Neural progenitor cell (in vitro differentiated cells): ENCODE data around the gene PLA2G4D. TPM values are rescaled to one million over a fixed set of nuclear protein-coding genes. Genes with fewer than 3 reads are reported as not detected.

Experiments used
- DNase-seq: peaks from one replicate; pipeline ENCODE4 v3.0.0-alpha.2; 2016; ENCODE audit warnings: low spot score
- H2AFZ ChIP-seq: fragments of 200-600 bp; sonication (generic); replicated peaks from 2 replicates; pipeline ENCODE4 v1.6.1; 2016; ENCODE audit warnings: antibody characterized with exemption
- H3F3A ChIP-seq: fragments of 200-600 bp; sonication (generic); 2 replicates; pipeline ENCODE4 v1.6.1; 2016; ENCODE audit warnings: antibody characterized with exemption, low read depth
- H3K27ac ChIP-seq: fragments of 200-600 bp; sonication (generic); 2 replicates; pipeline ENCODE4 v1.5.1; 2016; ENCODE audit warnings: mild to moderate bottlenecking
- H3K27me3 ChIP-seq: fragments of 200-600 bp; sonication (generic); 2 replicates; pipeline ENCODE4 v1.6.1; 2016; ENCODE audit warnings: mild to moderate bottlenecking, moderate library complexity
- H3K36me3 ChIP-seq: fragments of 200-600 bp; sonication (generic); 2 replicates; pipeline ENCODE4 v1.5.1; 2016
- H3K4me1 ChIP-seq: fragments of 200-600 bp; sonication (generic); 2 replicates; pipeline ENCODE4 v1.6.1; 2016; ENCODE audit warnings: mixed run types
- H3K4me2 ChIP-seq: fragments of 200-600 bp; sonication (generic); 2 replicates; pipeline ENCODE4 v1.6.1; 2016
- H3K4me3 ChIP-seq: fragments of 200-600 bp; sonication (generic); 2 replicates; pipeline ENCODE4 v1.5.1; 2016
- H3K79me2 ChIP-seq: fragments of 200-600 bp; sonication (generic); 2 replicates; pipeline ENCODE4 v1.6.1; 2016; ENCODE audit warnings: low read depth
- H3K9ac ChIP-seq: fragments of 200-600 bp; sonication (generic); 2 replicates; pipeline ENCODE4 v1.6.1; 2016
- H3K9me3 ChIP-seq: fragments of 200-600 bp; sonication (generic); 2 replicates; pipeline ENCODE4 v1.5.1; 2016; ENCODE audit warnings: low read depth
- H4K20me1 ChIP-seq: fragments of 200-600 bp; sonication (generic); 2 replicates; pipeline ENCODE4 v1.6.1; 2016; ENCODE audit warnings: low read depth
- H3K27ac Mint-ChIP-seq: 3 replicates; pipeline ENCODE4 v1.8.0; 2021; ENCODE audit warnings: mixed read lengths
- H3K27me3 Mint-ChIP-seq: 2 replicates; pipeline ENCODE4 v1.8.0; 2022; ENCODE audit warnings: low read depth, mild to moderate bottlenecking, inconsistent platforms, moderate library complexity, mixed read lengths; ENCODE audit not compliant: insufficient read depth
- H3K36me3 Mint-ChIP-seq: 3 replicates; pipeline ENCODE4 v1.8.0; 2021; ENCODE audit warnings: mixed read lengths
- H3K4me1 Mint-ChIP-seq: 3 replicates; pipeline ENCODE4 v1.8.0; 2021; ENCODE audit warnings: mixed read lengths
- H3K4me3 Mint-ChIP-seq: 3 replicates; pipeline ENCODE4 v1.8.0; 2021; ENCODE audit warnings: mild to moderate bottlenecking, moderate library complexity, mixed read lengths
- H3K9me3 Mint-ChIP-seq: 3 replicates; pipeline ENCODE4 v1.8.0; 2020; ENCODE audit warnings: mixed read lengths
- CTCF ChIP-seq: fragments of 200-600 bp; sonication (generic); IDR thresholded peaks from 2 replicates; pipeline ENCODE4 v1.5.1; 2017; ENCODE audit warnings: antibody characterized with exemption, mild to moderate bottlenecking
- EZH2 ChIP-seq: fragments of 200-600 bp; sonication (generic); IDR thresholded peaks from 2 replicates; pipeline ENCODE4 v1.6.1; 2017; ENCODE audit warnings: antibody characterized with exemption, mild to moderate bottlenecking, moderate library complexity
- EZH2phosphoT487 ChIP-seq: fragments of 200-600 bp; sonication (generic); IDR thresholded peaks from 2 replicates; pipeline ENCODE4 v1.6.1; 2017; ENCODE audit warnings: antibody characterized with exemption
- total RNA-seq: library from RNA; depleted of rRNA; stranded (reverse); fragments of >200 nt; gene quantifications from 2 replicates; pipeline ENCODE4 v1.2.3, GENCODE V29; 2015; ENCODE audit warnings: low replicate concordance

The PLA2G4D gene
- total RNA-seq, 1 donor from 2014 or later, result not detected

GRCh38 chr15:42069496-42070278, 24.7 kb downstream of the PLA2G4D start:
- Mint-ChIP-seq H3K36me3 (no peaks in the 10 kb centered on the region), H3K27ac (peak overlapping the region; percentile 43), H3K27me3 (peaks cover 7% of the 10 kb centered on the region), H3K4me1 (peaks cover 22% of the 10 kb centered on the region), H3K4me3 (no peak overlapping the region), H3K9me3 (peaks cover 9% of the 10 kb centered on the region)
- no peak for DNase-seq
- no peaks in the 10 kb centered on the region for H3K27me3 ChIP-seq
- no peaks in the 10 kb centered on the region for H3F3A ChIP-seq
- no peaks in the 10 kb centered on the region for H3K79me2 ChIP-seq
- H3K36me3 ChIP-seq, result no peaks in the 10 kb centered on the region
- H3K9ac ChIP-seq, result no peak overlapping the region
- no peaks in the 10 kb centered on the region for H3K4me1 ChIP-seq
- H3K27ac ChIP-seq, result no peak overlapping the region
- no peak overlapping the region for H3K4me3 ChIP-seq
- no peaks in the 10 kb centered on the region for H3K9me3 ChIP-seq
- peak overlapping the region; percentile 5 for H2AFZ ChIP-seq
- TF ChIP-seq EZH2phosphoT487 (no peak), CTCF (no peak), EZH2 (no peak)
- no peaks in the 10 kb centered on the region for H4K20me1 ChIP-seq
- no peak overlapping the region for H3K4me2 ChIP-seq

DNA sequence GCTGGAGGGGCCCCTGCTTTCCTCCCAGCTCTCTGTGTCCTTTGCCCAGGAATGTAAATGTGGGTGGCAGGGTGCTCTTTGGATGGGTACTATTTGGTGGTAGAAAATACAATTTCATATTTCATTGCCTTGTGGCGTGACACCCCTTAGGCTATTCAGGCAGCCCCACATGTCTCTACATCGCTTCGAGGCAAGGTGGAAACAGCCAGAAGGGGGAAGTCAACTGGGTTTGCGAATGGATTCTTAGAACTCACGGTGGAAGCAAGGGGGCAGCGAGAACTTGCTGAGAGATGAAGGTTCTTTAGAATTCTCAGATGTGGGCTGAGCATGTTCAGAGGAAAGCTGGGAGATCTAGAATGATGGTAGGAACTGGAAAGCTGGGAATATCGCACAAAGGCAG, 25.3 kb downstream of the PLA2G4D start:
- H2AFZ ChIP-seq, result peak overlapping the region; percentile 5
- H3K36me3 ChIP-seq, result no peaks in the 10 kb centered on the region
- TF ChIP-seq EZH2, result no peak
- peak; percentile 26 for TF ChIP-seq CTCF
- no peak overlapping the region for H3K4me2 ChIP-seq
- H3K4me1 Mint-ChIP-seq, result peaks cover 22% of the 10 kb centered on the region
- no peaks in the 10 kb centered on the region for H3K36me3 Mint-ChIP-seq
- H3K9me3 Mint-ChIP-seq, result peaks cover 9% of the 10 kb centered on the region
- no peaks in the 10 kb centered on the region for H3K79me2 ChIP-seq
- no peak overlapping the region for H3K4me3 ChIP-seq
- DNase-seq, result no peak
- H3K9me3 ChIP-seq, result no peaks in the 10 kb centered on the region
- H3K27ac Mint-ChIP-seq, result peak overlapping the region; percentile 43
- no peak overlapping the region for H3K9ac ChIP-seq
- H3K4me3 Mint-ChIP-seq, result no peak overlapping the region
- no peaks in the 10 kb centered on the region for H4K20me1 ChIP-seq
- H3K27me3 Mint-ChIP-seq, result peaks cover 7% of the 10 kb centered on the region
- H3K27ac ChIP-seq, result no peak overlapping the region
- no peaks in the 10 kb centered on the region for H3F3A ChIP-seq
- no peaks in the 10 kb centered on the region for H3K27me3 ChIP-seq
- no peaks in the 10 kb centered on the region for H3K4me1 ChIP-seq

GRCh38 chr15:42068601-42069000, 25.8 kb downstream of the PLA2G4D start:
- no peak for DNase-seq
- H3K79me2 ChIP-seq, result no peaks in the 10 kb centered on the region
- Mint-ChIP-seq H3K36me3 (no peaks in the 10 kb centered on the region), H3K4me3 (no peak overlapping the region), H3K27ac (no peak overlapping the region), H3K4me1 (peaks cover 22% of the 10 kb centered on the region), H3K27me3 (peaks cover 7% of the 10 kb centered on the region), H3K9me3 (peaks cover 9% of the 10 kb centered on the region)
- H3K9me3 ChIP-seq, result no peaks in the 10 kb centered on the region
- H3K27me3 ChIP-seq, result no peaks in the 10 kb centered on the region
- H3K9ac ChIP-seq, result no peak overlapping the region
- H3K36me3 ChIP-seq, result no peaks in the 10 kb centered on the region
- no peak overlapping the region for H3K4me3 ChIP-seq
- H3F3A ChIP-seq, result no peaks in the 10 kb centered on the region
- H3K4me1 ChIP-seq, result no peaks in the 10 kb centered on the region
- H2AFZ ChIP-seq, result no peak overlapping the region
- no peak overlapping the region for H3K27ac ChIP-seq
- H3K4me2 ChIP-seq, result no peak overlapping the region
- no peaks in the 10 kb centered on the region for H4K20me1 ChIP-seq
- no peak for TF ChIP-seq CTCF
- no peak for TF ChIP-seq EZH2
- no peak for TF ChIP-seq EZH2phosphoT487
